Right lobe of liver (tissue), 4 donors: Measurements from ENCODE around the gene CUEDC2.

ENCODE experiments used
- CTCF ChIP-seq, 4 donors: fragments of 200-600 bp in 3 of 4; fragments of 450-650 bp in 1 of 4; IDR thresholded peaks; one replicate each; pipeline versions ENCODE4 v1.5.1 to v1.8.0; 2016 to 2022; ENCODE audit warnings: antibody characterized with exemption in 4 of 4, mild to moderate bottlenecking in 2 of 4
- POLR2A ChIP-seq: fragments of 450-650 bp; IDR thresholded peaks from one replicate; pipeline ENCODE4 v1.6.1; 2017; ENCODE audit warnings: antibody characterized with exemption, mild to moderate bottlenecking
- donor health status: DM: no; HTN: no; CAD: no.
- donor health status: DM: no; HTN: no; CAD: no.
- donor health status: DM: no; HTN: yes; CAD: no.

DNA sequence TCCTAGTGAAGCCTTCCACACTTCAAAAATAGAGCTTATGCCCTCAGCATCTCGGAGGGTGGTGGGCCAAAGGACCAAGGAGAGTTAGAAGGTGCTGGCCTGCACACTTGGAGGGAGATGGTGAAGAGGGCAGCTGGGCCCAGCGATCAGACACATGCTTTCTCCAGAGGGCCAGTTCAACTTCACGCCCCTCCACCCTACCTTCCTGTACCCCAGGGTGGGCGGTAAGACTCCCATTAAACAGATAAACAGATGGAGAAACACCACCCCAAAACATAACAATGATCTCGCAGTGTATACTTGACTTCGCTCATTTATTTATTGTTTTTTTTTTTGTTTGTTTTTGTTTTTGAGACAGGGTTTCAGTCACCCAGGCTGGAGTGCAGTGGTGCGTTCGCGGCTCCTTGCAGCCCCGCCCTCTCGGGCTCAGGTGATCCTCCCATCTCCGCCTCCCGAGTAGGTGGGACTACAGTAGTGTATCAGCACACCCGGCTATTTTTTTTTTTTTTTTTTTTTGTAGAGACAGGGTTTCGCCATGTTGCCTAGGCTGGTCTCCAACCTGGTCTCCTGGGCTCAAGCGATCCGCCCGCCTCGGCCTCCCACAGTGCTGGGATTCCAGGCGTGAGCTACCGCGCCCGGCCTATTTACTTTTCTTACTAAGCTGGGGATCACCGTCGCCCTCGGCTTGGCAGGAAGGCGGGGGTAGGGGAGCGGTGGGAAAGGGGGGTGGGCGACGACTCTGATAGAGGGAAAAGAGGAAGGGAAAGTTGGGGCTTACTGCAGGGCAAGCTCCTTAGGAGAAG lies 17.1 kb upstream of the CUEDC2 start:
- no peak for TF ChIP-seq CTCF (IDR thresholded peaks at IDR 0.05)
- TF ChIP-seq POLR2A = no peak
